WERI-Rb-1 (cell line): Measurements from ENCODE around the gene ARHGAP27.
"Not testable (repeated sequence)": the region's sequence is repeated elsewhere in the genome, so short reads cannot be mapped to it uniquely, and the experiment has no call there.

Source experiments
- DNase-seq: peaks from one replicate; pipeline ENCODE4 v3.0.0-alpha.2; 2020
- H3K27ac ChIP-seq: fragments of 250-450 bp; sonication (Bioruptor Pico); 2 replicates; pipeline ENCODE4 v1.5.1; 2020; ENCODE audit warnings: mild to moderate bottlenecking, moderate library complexity
- H3K27me3 ChIP-seq: fragments of 250-450 bp; sonication (Bioruptor Pico); 2 replicates; pipeline ENCODE4 v1.5.1; 2021; ENCODE audit warnings: mild to moderate bottlenecking, low read depth, moderate library complexity; ENCODE audit not compliant: insufficient read depth, severe bottlenecking
- H3K36me3 ChIP-seq: fragments of 250-450 bp; sonication (Bioruptor Pico); 2 replicates; pipeline ENCODE4 v1.5.1; 2020; ENCODE audit warnings: mild to moderate bottlenecking, moderate library complexity
- H3K4me3 ChIP-seq: 2 replicates; pipeline ENCODE4 v1.5.1; 2011; ENCODE audit warnings: low read depth, mild to moderate bottlenecking, control low read depth, low read length
- H3K9me3 ChIP-seq: fragments of 250-450 bp; sonication (Bioruptor Pico); 2 replicates; pipeline ENCODE4 v1.5.1; 2021; ENCODE audit warnings: mild to moderate bottlenecking, moderate library complexity; ENCODE audit not compliant: severe bottlenecking
- CTCF ChIP-seq: IDR thresholded peaks from 2 replicates; pipeline ENCODE4 v1.5.1; 2011; ENCODE audit warnings: low read depth, mild to moderate bottlenecking, control low read depth, inconsistent platforms, low read length

The ARHGAP27 gene

GRCh38 chr17:45345246-45345553 lies 87.5 kb downstream of the ARHGAP27 start:
- Histone ChIP-seq H3K9me3 (no peaks in the 10 kb centered on the region), H3K36me3 (no peaks in the 10 kb centered on the region), H3K27ac (no peak overlapping the region), H3K4me3 (no peak overlapping the region), H3K27me3 (no peaks in the 10 kb centered on the region)
- TF ChIP-seq CTCF = no peak
- DNase-seq = no peak

GRCh38 chr17:45343967-45344664 lies 88.6 kb downstream of the ARHGAP27 start:
- H3K36me3 ChIP-seq, H3K27ac ChIP-seq, DNase-seq, H3K27me3 ChIP-seq, H3K4me3 ChIP-seq, H3K9me3 ChIP-seq: not testable (repeated sequence)
